HG03558 (cell line): ENCODE measurements around the gene CXCR6.
"Not testable (repeated sequence)": the region's sequence is repeated elsewhere in the genome, so short reads cannot be mapped to it uniquely, and the experiment has no call there.

Source experiments
- ATAC-seq: cut with Tn5 transposase; IDR thresholded peaks from one replicate; pipeline ENCODE4 v1.9.1; 2021; ENCODE audit warnings: moderate number of reproducible peaks; ENCODE audit not compliant: unreplicated experiment; ENCODE audit errors: extremely low read depth

The CXCR6 gene

DNA sequence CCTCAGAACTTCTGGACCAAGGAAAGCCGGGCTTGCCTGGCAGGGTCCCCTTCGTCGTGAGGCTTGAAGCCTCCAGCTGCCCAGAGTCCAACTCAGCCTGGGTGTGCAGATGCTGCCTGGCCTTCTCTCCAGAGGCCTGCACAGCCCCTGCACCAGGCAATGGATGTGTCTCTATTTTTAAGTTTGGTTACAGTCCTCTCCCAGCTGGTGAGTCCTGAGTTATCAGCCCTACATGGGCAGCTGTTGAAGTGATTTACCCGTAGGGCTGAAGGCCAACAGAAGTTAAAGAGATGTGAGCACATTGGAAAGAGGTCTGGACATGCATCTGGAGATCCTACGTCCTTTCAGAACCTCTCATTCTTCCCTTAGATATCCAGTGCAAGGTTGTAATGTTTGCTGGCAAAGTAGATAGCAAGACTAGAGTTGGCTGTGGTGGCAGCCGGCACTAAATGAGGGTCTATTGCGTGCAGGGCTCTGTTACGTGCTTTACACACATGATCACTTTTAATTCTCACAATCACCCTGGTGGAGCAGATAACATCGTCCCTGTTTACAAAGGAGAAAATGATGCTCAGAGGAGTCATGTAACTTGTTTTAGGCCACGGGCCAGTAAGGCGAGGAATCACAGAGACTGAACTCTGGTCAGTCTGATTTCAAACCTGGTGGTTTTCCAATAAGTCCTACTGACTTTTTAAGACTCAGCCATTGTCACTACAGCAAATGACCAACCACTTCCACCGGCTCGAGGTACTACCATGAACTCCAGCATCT is 42.5 kb downstream of the CXCR6 start:
- no peak for ATAC-seq

DNA sequence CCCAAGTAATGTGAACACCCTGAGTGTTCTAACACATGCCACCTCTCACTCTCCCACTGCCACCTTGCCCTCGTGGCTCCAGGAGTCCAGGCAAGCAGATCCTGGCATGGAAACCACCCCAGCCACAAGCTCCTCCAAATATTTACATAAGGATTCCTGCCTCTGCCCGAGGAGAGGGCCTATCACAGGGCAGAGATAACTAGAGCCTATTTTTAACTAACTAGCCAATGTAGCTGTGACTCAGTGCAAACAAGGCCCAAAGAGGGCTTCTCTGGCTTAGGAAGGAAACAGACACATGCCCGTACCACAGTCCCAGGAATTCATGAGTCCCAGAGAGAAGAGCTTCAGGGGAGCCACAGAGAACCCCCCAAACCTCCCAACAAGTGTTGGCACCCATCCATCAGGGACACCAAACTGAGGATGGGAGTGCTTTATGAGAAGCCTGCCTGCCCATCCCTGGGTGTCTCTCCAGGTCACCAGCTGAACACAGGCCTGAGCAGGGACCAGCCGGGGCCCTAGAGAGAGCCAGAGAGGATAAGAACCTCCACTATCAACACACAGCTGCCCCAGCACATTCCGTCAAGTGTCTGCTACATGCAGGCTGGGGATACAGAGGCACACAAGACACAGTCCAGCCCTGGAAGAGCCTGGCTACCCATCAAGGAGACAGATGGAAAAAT is 43.2 kb downstream of the CXCR6 start:
- no peak for ATAC-seq

DNA sequence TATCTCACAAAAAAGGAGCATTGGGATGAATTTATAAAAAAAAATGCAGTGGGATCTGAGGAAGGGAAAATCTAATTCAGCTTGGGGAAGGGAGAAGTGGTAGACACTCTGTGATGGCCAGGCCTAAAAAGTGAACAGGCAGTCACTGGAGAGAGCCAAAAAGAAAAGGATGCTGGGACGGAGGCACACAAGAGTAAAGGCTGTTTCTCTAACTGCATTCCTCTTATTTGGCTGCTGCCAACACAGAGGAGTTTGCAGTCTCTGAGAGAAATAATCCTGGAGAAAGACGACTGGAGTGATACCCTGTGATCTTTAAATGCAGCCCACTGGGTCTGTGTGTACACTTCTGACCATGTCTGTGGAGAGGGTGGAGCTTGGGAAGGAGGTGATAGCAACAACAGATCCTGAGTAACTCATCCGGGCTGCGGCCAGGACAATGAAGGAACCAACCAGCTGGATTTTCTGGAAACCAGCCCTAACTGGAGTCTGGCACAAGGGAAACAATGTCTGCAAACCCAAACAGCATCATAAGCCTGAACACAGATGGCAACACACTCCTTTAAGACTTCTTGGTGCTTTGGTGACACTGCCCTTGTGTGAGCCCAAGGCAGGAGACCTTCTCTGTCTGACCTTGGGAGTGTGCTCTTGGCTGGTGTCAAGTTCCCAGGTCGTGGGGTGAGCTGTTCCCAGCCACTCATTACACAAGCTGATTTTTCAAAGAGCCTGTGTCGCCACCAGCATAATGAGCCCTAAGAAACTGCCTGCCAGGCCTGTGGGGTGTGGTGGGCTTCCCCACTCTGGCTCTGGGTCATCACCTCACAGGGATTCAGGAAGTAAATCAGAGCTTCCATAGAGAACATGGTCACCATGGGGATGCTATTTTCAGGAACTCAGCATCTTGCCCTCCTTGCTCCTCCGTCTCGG is 44.4 kb downstream of the CXCR6 start:
- no peak for ATAC-seq

GRCh38 chr3:45988362-45988761 is 45.1 kb downstream of the CXCR6 start:
- no peak for ATAC-seq

GRCh38 chr3:45988804-45989203 is 45.5 kb downstream of the CXCR6 start:
- ATAC-seq, result no peak

DNA sequence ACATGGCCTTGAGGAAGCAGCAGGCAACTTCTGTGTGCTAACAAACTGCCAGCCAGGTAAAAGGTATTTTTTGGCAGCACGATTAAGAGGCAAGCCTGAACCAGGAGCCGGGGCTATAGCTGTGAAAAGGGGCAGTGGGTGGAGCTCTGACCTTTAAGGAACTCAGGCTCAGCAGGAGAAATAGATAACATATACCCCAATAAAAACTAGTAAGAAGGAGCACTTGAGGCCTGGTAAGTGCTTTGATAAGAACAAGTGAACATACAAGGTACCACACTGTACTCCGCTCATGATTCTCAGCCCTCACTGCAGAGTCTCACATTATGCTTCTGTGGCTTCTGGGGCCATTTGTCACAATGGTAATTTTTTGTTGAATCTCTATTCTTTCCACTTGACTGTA is 46.9 kb downstream of the CXCR6 start:
- no peak for ATAC-seq

GRCh38 chr3:45991341-45991740 is 48.1 kb downstream of the CXCR6 start:
- ATAC-seq, result no peak

- no peak for ATAC-seq
These were observed 49.0 kb downstream of the CXCR6 start for GRCh38 chr3:45992133-45992729.

- ATAC-seq, result no peak
These were observed 49.6 kb downstream of the CXCR6 start for GRCh38 chr3:45992821-45993221.

DNA sequence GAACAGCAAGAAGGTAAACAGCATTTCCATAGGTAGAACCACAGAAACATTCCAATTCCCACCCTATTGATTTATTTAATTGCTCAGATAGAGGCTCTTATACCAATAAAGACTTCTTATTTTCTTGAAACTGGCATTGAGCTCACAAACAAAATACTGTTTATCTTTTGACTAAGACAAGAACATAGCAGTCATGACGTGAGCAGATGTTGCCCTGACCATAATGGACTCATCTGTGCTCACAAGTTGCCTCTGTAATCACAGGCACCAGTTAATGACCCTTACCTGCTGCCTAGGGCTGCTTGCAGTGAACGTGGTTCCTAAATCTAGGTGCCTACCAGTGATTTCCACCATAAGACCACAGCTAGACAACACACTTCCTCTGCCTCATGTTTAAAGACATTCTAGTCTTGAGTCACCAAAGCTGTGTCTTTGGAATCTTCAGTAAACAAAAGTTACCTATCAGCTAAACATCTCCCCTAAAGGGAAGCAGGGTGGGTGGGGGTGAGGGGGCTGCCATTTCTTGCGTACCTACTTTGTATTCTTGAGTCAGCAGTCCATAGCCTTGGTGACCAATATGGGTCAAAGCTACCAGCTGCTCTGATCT is 50.3 kb downstream of the CXCR6 start:
- ATAC-seq, result no peak

DNA sequence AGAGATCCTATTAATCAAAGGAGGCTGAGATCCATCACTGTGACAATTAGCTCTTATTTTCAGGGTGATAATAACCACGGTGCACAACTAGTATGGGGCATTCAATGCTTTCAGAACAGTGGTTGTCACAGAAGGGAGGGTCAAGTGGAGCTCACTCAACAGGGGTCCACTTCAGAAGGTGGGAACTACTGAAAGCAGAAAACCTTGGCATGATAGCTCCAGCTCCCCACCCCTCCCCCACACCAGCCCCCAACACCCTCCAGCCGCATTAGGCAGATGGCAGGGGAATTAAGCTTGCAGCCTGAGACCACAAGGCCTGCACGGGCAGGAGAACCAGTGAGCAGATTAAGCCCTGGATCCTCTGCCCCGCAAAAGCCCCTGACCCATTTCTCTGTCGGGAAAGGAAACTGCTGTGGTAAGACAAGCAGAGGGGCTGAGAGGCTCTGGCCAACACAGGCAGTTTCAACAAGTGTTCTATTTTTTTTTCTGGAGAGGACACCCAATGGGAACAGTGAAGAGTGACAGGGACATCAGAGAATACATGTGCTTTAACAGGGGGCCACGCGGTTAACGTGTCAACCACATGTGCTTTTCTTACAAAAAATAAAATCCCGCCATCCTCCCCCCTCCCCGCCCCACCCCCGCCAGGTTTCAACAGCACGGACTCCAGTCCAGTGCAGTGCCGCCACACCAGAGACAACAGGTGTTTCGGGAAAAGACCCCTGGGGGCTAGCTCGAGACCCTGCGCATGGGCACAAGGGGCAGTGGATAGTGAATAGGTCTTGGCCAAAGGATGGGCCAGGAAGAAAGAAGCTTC is 51.4 kb downstream of the CXCR6 start:
- ATAC-seq, result no peak

- ATAC-seq, result peak; percentile 64
These were observed 52.2 kb downstream of the CXCR6 start, which contains the start of gene FYCO1 for GRCh38 chr3:45995236-45996192. Gene FYCO1, minus strand, starts transcription at chr3:45995824. Its CDS starts 10,914 bp downstream, at chr3:45984910.

DNA sequence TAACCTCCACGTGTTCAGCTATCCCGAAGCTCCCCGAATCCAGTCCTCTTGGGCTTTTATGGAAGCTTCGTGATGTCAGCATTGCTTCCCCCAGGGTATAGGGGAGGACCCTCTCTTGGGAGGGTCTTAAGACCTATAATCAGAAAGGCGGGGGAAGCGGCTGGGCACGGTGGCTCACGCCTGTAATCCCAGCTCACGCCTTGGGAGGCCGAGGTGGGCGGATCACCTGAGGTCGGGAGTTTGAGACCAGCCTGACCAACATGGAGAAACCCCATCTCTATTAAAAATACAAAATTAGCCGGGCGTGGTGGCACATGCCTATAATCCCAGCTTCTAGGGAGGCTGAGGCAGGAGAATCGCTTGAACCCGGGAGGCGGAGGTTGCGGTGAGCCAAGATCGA is 54.2 kb downstream of the CXCR6 start:
- ATAC-seq, result not testable (repeated sequence)

DNA sequence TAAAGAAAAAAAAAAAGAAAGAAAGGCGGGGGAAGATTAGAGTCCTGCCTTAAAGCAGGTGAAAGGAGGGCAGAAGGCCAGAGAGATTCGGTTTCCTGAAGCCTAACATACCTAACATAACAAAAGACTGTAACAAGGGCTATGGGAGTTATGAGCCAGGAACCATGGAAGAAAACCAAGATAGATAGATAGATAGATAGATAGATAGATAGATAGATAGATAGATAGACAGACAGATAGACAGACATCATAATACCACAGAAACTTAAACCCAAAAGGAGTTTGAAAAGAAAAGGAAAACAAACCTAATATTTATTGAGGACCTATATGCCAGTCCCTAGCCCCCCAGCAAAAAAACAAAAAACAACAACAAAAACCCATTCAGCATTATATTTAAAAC is 54.7 kb downstream of the CXCR6 start:
- ATAC-seq, result no peak
